GM19240 (cell line): Measurements from ENCODE around the gene C1orf94.

Experiments used
- DNase-seq: peaks from one replicate; pipeline ENCODE4 v3.0.0; 2011; ENCODE audit warnings: low spot score; ENCODE audit not compliant: insufficient read length

Gene C1orf94

GRCh38 chr1:34176830-34177603 is at the start of gene C1orf94:
TSS of gene C1orf94 (plus strand) at chr1:34176907. CDS start at chr1:34177790, 883 bp downstream.
- no peak for DNase-seq

- DNase-seq: no peak
These were observed 49.4 kb upstream of the C1orf94 start for GRCh38 chr1:34127006-34128000.

- DNase-seq: no peak
These were observed 48.4 kb upstream of the C1orf94 start for GRCh38 chr1:34128186-34128889.

- DNase-seq: no peak
These were observed 47.1 kb upstream of the C1orf94 start for GRCh38 chr1:34129630-34130029.

GRCh38 chr1:34130306-34130705 is 46.4 kb upstream of the C1orf94 start:
- no peak for DNase-seq

GRCh38 chr1:34131396-34132160 is 45.1 kb upstream of the C1orf94 start:
- no peak for DNase-seq

GRCh38 chr1:34132161-34132420 is 44.6 kb upstream of the C1orf94 start:
- DNase-seq: no peak

GRCh38 chr1:34137411-34137810 is 39.3 kb upstream of the C1orf94 start:
- DNase-seq: no peak

- DNase-seq: no peak
These were observed 36.6 kb upstream of the C1orf94 start for GRCh38 chr1:34140011-34140676.

GRCh38 chr1:34143975-34144374 is 32.7 kb upstream of the C1orf94 start:
- no peak for DNase-seq

GRCh38 chr1:34144766-34145165 is 31.9 kb upstream of the C1orf94 start:
- no peak for DNase-seq

- DNase-seq: no peak
These were observed 29.4 kb upstream of the C1orf94 start for GRCh38 chr1:34147301-34147700.

GRCh38 chr1:34149501-34149900 is 27.2 kb upstream of the C1orf94 start:
- no peak for DNase-seq

- DNase-seq: no peak
These were observed 23.5 kb upstream of the C1orf94 start for GRCh38 chr1:34153246-34153645.

GRCh38 chr1:34155860-34156259 is 20.8 kb upstream of the C1orf94 start:
- DNase-seq: no peak

GRCh38 chr1:34156739-34157138 is 20.0 kb upstream of the C1orf94 start:
- DNase-seq: no peak

GRCh38 chr1:34162852-34163766 is 13.6 kb upstream of the C1orf94 start:
- peak; percentile 36 for DNase-seq

GRCh38 chr1:34163792-34164731 is 12.6 kb upstream of the C1orf94 start:
- no peak for DNase-seq
